GM18499 (cell line): ENCODE results near the gene DLX3.

Experiments used
- ATAC-seq: cut with Tn5 transposase; IDR thresholded peaks from one replicate; pipeline ENCODE4 v1.9.1; 2021; ENCODE audit warnings: moderate number of reproducible peaks; ENCODE audit not compliant: insufficient read depth, unreplicated experiment

The DLX3 gene

DNA sequence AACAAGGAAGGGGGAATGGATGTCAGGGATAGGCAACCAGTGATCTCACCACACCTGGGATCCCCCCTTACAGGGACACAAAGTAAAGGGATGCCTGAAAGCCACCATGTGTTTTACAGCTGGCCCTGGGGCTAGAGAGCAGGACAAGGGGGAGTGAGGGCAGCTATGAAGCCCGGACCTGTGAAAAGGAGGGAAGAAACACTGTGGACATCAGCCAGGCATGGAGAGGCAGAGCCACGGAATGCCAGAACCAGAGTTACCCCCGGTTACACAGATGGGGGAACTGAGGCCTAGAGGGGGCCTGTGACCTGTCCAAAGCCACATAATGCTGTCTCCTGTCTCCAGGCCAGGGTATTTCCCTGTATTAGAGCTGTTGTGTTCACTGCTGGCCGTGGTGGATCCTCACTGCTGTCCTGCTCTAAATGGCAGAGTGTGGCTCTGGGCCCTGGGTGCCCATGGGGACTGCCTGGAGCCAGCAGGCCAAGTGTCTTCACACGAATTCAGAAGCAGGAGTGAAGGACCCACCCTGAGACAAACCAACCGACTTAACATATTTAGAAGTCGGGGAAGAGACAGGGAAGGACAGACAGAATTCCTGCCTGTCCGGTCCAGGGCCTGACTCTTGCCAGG lies 31.1 kb upstream of the DLX3 start:
- ATAC-seq = no peak

DNA sequence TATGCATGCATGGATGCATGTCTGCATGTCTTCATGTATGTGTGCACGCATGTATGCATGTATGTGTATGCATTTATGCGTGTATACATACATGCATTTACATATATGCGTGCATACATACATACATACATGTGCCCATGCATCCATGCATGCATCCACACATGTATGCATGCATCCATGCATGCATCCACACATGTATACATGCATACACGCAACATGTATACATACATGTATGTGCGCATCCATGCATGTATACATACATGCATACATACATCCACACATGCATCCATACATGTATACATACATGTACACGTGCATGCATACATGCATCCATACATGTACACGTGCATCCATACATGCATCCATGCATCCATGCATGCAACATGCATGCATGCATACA lies 29.8 kb upstream of the DLX3 start:
- ATAC-seq = no peak

DNA sequence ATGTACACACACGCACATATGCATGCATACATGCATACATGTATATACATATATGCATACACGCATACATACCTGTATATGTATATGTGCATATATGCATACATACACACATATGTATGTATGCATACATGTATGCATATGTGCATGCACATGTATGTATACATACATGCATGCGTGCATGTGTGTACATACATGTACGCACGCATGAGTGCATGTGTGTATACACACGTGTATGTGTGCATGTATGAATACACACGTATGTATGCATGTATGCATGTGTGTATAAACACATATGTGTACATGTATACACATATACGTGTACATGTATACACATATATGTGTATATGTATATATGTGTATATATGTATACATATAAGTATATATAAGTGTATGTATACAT lies 28.5 kb upstream of the DLX3 start:
- no peak for ATAC-seq

DNA sequence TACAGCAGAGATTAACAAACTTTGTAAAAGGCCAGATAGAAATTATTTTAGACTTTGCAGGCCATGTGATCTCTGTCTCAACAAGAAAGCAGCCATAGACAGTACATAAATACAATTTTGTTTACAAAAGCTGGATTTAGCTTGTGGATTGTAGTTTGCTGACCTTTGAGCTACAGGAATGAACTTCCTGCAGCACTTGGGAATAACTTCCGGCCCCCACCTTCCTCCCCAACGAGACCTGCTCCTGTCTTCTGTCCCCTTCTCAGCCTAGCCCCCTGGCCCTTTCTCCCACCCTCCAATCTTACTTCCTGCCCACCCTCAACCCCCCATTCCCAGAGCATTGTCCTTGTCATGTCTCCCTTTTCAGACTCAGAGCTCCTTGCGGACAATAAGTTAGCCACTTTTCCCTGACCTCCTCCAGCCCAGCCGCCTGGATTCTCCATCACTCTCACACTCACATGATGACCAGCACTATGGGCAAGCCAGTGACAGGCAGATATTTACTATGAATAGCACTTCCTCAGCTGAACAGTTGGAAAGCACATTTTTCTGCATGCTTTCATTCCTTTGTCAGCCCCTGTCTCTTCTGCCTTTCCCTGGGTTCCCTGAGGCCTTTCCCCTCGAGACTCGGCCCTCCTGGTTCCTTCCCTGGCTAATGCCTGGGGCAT lies 27.6 kb upstream of the DLX3 start:
- ATAC-seq = no peak

DNA sequence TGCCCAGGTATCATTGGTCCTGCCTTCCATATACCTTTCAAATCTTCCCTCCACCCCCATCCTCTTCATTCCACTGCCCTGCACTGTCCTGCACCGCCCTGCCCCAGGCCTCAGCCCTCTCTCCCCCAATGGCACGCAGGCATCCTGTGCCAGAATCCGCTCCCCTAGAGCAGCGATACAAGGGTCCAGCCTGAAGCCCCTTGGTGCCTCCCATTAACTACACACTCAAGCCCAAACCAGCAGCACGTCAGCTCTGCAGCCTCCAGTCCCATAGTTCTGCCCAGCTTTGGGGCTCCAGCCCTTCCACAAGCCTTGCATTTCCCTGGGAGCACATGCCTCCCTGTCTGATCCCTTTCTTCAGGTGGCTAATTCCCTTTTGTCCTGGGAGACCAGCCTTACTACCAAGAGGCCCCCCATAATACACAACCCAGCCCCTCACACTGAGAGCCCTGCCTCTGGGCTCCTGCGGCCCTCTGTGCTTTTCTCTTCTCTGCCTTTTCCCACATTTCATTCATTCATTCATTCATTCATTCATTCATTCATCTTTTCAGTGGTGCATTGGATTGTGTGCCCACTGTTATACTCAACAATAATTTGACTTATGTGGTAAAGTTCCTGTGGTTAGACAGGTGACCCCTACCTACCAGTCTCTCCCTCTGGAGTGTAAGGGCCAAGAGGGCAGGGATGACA lies 26.8 kb upstream of the DLX3 start:
- no peak for ATAC-seq

DNA sequence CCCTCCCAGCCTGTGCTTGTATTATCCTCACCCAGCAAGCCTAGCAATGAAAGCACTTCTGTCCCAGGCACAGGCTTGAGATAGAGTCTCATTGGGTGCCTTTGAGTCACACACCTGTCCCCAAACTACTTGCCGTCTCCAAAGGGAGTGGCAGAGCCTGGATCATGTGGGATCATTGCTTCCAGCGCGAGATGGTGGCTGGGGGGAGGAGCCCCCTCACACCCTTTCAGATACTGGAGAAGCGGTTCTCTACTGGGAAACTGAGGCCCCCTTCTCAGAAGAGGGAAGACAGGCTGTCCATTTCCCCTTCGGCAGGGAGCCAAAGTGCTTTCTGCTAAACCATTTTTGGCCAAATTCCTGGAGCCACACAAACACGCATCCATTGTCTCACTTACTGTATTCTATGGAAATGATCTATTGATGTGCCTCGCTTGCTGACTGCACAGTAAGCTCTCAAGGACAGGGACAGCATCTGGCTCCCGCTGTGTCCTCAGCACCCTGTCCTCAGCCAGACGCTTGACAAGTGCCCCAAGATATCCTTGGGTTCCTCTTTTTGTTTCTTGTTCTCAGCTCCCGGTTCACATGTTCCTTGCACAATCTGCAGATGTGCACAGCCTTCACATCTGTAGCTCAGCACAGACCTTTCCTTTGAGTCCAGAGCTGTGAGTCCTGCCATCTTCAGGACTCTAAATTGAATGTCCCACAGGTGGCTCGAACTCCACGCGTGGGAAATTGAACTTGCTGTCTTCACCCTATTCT lies 26.0 kb upstream of the DLX3 start:
- ATAC-seq = no peak

DNA sequence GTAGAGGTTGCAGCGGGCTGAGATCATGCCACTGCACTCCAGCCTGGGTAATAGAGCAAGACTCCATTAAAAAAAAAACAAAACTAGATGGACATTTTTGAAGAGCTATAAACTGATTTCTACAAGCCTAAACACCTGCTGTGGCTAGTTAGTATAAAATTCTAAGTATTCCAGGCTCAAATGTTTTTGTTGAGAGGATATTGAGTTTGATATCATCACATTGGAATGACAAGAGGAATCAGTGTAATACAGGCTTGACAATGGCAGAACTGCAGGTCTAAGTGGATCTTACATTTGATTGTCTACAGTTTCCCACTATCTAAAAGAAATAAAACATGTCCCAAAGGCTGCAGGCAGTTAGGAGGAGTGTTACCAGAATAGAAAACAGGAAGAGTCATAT lies 23.9 kb upstream of the DLX3 start:
- ATAC-seq = no peak

DNA sequence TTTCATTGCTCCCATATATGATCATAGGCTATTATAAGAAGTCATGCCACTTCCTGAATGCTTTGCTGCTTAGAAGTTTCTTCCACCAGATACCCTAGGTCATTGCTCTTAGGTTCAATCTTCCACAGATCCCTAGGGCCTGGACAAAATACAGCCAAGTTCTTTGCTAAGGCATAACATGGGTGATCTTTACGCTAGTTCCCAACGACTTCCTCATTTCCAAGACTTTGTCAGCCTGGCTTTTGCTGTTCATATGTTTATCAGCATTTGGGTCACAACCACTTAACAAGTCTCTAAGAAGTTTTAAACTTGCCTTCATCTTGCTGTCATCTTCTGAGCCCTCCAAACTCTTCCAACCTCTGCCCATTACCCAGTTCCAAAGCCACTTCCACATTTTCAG lies 20.1 kb upstream of the DLX3 start:
- no peak for ATAC-seq

DNA sequence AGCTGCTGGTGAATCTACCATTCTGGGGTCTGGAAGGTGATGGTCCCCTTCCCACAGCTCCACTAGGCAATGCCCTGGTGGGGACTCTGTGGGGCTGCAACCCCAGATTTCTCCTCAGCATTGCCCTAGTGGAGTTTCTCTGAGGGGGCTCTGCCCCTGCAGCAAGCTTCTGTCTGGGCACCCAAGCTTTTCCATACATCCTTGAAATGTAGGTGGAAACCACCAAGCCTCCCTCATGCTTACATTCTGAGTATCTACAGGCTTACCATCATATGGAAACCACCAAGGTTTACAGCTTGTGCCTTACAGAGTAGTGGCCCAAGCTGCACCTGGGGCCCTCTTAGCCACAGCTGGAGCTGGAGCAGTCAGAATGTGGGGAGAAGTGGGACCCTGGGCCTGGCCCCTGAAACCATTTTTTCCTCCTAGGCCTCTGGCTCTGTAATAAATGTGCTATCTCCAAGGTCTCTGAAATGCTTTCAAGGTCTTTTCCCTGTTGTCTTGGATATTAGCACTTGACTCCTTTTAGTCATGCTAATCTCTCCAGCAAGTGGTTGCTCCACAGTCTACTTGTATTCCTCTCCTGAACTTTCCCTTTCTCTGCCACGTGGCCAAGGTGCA lies 19.6 kb upstream of the DLX3 start:
- ATAC-seq = no peak

DNA sequence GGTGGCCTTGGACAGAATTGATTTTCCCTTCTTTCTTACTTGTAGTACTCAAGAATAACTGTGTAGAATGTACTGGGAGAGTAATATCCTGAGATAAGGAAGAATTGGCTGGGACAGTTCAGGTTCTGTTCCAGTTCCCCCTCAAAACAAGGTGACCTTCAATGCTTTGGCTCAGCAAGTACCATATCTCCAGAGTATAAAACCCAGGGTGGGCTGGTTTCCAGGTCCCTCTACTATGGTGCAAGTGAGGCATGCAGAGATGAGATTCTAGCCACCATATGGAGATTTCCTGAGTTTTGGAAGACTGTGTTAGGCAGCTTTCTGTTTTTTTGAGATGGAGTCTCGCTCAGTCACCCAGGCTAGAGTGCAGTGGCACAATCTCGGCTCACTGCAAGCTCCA lies 18.1 kb upstream of the DLX3 start:
- ATAC-seq = no peak

DNA sequence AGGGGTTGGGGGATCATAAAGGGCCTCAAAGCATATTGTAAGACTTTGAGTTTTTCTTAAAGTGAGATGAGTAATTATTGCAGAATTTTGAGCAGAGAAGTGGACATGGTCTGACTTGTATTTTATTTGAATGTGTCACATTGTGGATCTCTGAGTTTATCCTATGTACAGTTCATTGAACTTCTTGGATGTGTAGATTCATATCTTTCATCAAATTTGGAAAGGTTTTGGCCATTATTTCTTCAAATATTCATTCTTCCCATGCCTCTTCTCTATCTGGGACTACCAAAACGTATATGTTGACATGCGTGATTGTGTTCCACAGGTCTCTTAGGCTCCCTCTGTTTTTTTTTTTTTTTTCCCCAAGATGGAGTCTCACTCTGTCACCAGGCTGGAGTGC lies 14.3 kb upstream of the DLX3 start:
- no peak for ATAC-seq

DNA sequence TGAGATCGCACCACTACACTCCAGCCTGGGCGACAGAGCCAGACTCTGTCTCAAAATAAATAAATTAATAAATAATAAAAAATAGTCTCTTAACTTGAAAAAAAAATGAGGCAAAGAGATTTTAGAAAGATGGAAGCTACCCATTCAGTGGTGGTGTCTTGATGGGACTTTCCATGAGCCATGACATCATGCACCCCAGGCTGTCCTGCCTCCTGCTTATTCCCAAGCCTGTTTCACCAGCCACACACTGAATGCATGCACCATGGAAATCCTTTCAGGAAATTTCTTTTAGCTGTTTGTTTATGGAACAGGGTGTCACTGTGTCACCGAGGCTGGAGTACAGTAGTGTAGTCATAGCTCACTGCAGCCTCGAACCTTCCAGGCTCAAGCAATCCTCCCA lies 8.9 kb upstream of the DLX3 start:
- ATAC-seq = no peak

DNA sequence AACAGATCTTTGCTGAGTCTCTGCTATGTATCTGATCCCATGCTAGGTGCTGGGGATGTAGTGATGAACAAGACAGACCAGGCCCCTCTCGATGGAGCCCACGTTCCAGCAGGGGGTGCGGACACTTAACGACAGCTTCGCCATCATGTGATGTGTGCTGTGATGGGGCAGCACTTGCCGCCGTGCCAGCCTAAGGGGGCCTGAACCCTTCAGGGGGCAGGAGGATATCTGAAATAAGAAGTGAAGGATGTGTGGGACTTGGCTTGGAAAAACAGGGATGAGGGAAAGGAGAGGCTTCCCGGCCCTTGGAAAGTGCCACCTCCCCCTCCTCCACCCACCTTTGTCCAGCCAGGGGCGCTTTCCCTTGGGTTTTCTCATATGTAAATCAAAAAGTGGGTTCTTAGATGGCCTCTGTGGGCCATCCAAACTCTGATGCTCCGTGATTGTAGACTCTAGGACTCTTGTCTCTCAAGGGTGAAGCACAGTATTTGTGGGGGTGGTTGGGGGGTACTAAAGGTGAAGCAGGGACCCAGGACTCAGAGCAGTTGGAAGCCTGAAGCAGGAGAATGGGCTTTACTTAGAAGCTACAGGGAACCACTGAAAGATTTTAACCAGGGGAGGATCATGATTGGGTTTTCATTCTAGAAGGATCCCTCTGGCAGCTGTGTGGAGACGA lies 4.0 kb upstream of the DLX3 start:
- no peak for ATAC-seq

DNA sequence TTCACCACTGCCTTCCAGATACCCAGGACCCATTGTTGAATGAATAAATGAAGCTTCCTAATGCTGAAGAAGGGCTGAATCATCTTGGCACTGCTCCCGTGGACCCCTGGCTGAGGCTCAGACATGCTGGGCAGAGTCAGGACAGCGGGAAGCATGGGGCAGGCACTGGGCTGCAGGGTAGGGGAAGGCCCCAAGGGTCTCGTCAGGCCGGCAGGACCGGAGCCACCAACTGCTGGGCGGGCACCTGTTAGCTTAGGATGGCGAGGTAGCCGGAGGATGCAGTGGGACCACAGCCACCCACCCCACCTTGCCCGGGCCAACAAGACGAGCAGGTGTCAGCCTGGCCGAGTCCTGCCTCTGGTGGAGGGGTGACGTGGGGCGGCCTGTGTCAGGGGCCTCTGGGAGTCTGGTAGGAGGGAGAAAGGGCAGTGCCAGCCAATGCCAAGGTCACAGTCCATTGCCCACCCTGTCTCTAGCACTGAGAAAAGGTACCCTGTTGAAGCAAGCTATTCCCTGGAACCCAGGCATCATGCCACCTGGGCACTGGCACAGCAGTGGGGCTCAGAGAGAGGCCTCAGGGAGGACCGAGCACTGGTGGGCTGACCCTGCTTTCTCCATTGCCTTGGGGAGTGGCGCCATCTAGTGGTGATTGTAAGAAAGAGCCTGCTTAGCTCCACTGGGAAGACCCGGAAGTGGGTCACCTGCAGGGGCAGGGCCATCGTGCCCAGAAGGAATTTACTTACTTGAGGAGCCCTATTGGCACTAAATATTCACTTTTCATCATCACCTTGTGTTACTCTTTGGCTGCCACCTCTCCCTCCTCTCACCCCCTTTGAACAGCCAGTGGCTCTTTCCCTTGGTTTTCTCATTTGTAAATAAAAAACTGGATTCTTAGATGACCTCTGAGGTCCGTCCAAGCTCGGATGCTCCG lies 3.0 kb upstream of the DLX3 start:
- no peak for ATAC-seq

DNA sequence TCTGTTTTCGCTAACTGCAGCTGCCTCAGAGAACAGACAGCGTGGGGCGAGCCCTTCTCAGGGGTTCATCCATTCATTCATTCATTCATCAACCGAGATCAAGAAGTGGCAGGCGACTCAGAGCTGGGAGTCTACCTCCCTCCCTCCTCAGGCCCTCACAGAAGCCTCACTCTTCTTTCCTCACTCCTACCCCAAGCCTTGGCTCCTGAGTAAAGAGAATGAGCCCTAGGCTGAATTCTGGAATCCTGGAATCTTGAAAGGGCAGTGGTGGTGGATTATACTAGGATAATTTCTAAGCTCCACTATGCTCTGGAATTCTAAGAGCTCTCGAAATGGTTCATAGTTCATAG lies 2.3 kb upstream of the DLX3 start:
- ATAC-seq = no peak

DNA sequence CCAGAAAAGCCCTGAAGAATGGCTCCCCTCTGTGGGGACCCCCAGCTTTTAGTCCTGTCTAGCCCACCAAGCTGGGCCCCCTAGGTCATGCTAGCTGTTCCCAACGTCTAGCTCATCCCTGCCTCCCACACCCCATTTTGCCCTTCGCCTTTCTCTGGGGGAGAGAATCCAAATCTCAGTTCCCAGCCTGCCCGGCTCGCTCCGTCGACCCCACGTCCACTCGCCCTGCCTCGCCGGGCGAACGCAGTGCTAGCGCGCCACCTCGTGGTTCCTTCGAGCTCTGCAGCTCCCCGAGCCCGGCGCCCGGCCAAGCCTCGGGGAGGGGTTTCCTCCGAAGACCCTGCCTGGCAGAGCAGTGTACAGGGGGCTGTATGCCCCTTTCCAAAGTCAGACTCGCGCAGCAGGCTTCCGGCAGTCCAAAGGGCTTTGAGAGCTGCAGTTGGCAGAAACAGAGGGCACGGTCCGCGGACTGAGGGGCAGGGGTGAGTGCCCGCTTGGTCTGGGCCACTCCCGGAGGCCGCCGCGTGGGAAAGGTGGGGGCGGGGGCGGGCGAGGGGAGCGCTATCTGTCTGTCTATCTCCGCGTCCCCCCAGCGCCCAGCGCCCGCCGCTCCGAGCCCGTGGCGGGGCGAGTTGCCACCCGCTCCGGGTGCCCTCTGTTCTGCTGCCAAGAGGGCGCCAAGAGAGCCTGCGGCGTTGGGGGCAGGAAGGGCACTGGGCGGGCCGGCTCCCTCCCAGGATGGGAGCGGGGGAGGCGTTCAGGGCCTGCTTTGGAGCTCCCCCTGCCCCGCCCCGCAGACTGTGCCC lies 1.7 kb upstream of the DLX3 start:
- ATAC-seq = no peak

DNA sequence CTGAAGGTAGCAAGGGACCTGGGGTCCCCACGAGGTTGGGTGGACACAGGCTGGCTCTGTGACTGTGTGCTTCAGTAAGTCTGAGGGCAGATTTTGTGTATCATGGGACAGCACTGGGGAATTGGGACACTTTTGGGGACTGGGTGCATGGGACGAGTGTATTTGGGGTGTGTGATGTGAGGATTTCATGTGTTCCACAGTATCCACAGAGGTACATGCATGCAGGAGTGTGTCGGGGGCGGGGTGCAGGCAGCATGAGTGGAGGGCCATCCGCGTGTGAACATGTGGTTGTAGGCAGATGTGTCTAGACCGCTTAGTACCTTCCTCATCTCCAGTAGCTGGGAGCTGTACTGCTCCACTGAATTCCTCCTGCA lies 1.1 kb upstream of the DLX3 start:
- no peak for ATAC-seq
